Gastroesophageal sphincter (tissue), 4 donors: Measurements from ENCODE around the gene IL6. TPM values are rescaled to one million over a fixed set of nuclear protein-coding genes. Genes with fewer than 3 reads are reported as not detected.

ENCODE experiments used
- ATAC-seq: fragments of 150-250 bp; one replicate; pipeline ENCODE4 v1.9.1; 2016; ENCODE audit warnings: mild to moderate bottlenecking, moderate library complexity
- H3K27ac ChIP-seq, 4 donors: fragments of 200-600 bp; sonication (generic) in 3 of 4; 1 replicate in 3 of 4; 2 replicates in 1 of 4; pipeline ENCODE4 v1.5.1; 2016 to 2019
- H3K27me3 ChIP-seq: fragments of 200-600 bp; sonication (generic); one replicate; pipeline ENCODE4 v1.5.1; 2019
- H3K36me3 ChIP-seq, 2 donors: fragments of 200-600 bp; sonication (generic); one replicate each; pipeline ENCODE4 v1.5.1; 2019; ENCODE audit warnings: control low read depth in 1 of 2
- H3K4me1 ChIP-seq, 3 donors: fragments of 200-600 bp; sonication (generic); 1 replicate in 2 of 3; 2 replicates in 1 of 3; pipeline ENCODE4 v1.5.1; 2016 to 2019; ENCODE audit warnings: control low read depth in 2 of 3
- H3K4me3 ChIP-seq, 2 donors: fragments of 200-600 bp; sonication (generic); one replicate each; pipeline ENCODE4 v1.5.1; 2019; ENCODE audit warnings: mild to moderate bottlenecking in 1 of 2, moderate library complexity in 1 of 2
- H3K9me3 ChIP-seq, 3 donors: fragments of 200-600 bp; sonication (generic); one replicate each; pipeline ENCODE4 v1.5.1; 2017 to 2019; ENCODE audit warnings: control low read depth in 2 of 3
- EP300 ChIP-seq: sonication (generic); formaldehyde crosslinking; IDR thresholded peaks from one replicate; pipeline ENCODE4 v1.6.1; 2017; ENCODE audit warnings: antibody characterized with exemption, mild to moderate bottlenecking
- POLR2A ChIP-seq, 2 donors: fragments of 450-650 bp; IDR thresholded peaks; one replicate each; pipeline ENCODE4 v1.6.1; 2017; ENCODE audit warnings: antibody characterized with exemption in 2 of 2, mild to moderate bottlenecking in 2 of 2, moderate library complexity in 1 of 2
- POLR2AphosphoS5 ChIP-seq: sonication (generic); formaldehyde crosslinking; IDR thresholded peaks from one replicate; pipeline ENCODE4 v1.6.1; 2017; ENCODE audit warnings: antibody characterized with exemption
- WGBS, 2 donors: methylation state at CpG; one replicate each; pipeline ENCODE4 v1.1.5; 2018; ENCODE audit warnings: low coverage in 1 of 2; 5-methylcytosine and 5-hydroxymethylcytosine counted together
- total RNA-seq, 4 donors: library from RNA; depleted of rRNA; stranded (reverse); fragments of >200 nt; gene quantifications; one replicate each; pipeline ENCODE4 v1.1.0, GENCODE V29; 2016
- TF ChIP-seq, protein P1 (sequence below), 4 experiments: fragments of 200-600 bp in 2 of 4; fragments of 450-650 bp in 2 of 4; sonication (generic) in 1 of 4; IDR thresholded peaks; one replicate each; pipeline ENCODE4 v1.5.1; 2017 to 2019; ENCODE audit warnings: antibody characterized with exemption in 4 of 4, mild to moderate bottlenecking in 2 of 4, moderate library complexity in 2 of 4

IL6 gene
- total RNA-seq, 4 donors from 2014 or later = 0.85 to 27.9 TPM; not detected in 2

DNA sequence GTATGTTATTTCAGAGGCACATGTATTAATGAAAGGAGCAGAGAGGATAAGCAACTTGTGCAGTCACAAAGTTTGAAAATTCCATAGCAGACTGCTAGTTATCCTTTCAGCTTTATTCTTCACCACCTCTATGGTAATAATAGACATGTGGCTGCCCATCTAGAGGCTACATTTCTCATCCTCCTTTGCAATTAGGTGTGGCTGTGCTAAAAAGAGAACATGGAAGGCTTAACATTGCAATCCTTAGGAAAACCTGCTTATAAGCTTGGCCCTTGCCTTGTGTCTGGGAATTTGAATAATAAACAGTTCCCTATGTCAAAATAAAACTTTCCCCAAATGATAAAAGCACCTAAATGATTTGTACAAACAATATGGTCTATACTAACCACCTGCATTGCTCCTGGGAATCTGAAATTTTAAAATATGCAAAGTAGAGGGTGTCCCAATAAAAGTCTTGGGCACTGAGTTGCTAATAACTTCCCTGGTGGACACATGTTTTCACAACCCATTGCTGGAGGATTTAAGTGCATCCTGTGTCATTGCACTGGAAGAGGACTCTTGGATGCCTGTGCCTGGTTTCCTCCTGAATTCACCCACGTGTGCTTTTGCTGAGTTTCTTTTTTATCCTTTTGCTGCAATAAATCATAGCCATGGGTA lies 30.5 kb downstream of the IL6 start:
- Histone ChIP-seq H3K9me3 (peaks cover 0 to 10% (median 0%) of the 10 kb centered on the region in 3 donors), H3K4me3 (no peak overlapping the region), H3K27me3 (no peaks in the 10 kb centered on the region), H3K27ac (no peak overlapping the region), H3K4me1 (no peaks in the 10 kb centered on the region), H3K36me3 (no peaks in the 10 kb centered on the region)
- WGBS, 2 donors = 0 to 22% methylated on average over 1 of the region's 1 CpG
- TF ChIP-seq EP300 (no peak), POLR2AphosphoS5 (no peak), POLR2A (IDR thresholded peaks at IDR 0.05) (no peak)
- TF ChIP-seq, protein P1, sequence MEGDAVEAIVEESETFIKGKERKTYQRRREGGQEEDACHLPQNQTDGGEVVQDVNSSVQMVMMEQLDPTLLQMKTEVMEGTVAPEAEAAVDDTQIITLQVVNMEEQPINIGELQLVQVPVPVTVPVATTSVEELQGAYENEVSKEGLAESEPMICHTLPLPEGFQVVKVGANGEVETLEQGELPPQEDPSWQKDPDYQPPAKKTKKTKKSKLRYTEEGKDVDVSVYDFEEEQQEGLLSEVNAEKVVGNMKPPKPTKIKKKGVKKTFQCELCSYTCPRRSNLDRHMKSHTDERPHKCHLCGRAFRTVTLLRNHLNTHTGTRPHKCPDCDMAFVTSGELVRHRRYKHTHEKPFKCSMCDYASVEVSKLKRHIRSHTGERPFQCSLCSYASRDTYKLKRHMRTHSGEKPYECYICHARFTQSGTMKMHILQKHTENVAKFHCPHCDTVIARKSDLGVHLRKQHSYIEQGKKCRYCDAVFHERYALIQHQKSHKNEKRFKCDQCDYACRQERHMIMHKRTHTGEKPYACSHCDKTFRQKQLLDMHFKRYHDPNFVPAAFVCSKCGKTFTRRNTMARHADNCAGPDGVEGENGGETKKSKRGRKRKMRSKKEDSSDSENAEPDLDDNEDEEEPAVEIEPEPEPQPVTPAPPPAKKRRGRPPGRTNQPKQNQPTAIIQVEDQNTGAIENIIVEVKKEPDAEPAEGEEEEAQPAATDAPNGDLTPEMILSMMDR (IDR thresholded peaks at IDR 0.05) = no peak
- no peak for ATAC-seq

DNA sequence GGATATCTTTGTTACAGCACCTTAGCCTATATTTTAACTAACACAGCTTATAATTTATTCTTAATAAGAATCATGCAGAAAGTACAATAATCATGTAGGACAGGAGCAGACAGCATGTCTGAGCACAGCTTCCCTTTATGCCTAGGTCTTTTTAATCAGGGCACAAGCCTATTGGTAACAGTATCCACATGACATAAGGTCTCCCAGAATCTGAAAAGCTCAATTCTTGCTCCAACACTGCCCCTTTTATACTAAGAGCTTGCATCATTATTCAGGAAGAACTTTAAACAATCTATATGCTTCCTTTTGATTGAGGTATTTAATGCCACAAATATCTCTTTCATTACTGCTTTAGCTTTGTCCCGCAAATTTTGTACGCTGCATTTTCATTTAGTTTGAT lies 31.6 kb downstream of the IL6 start:
- peaks cover 0 to 10% (median 0%) of the 10 kb centered on the region in 3 donors for H3K9me3 ChIP-seq
- 90 to 92% methylated on average over 2 of the region's 2 CpGs for WGBS, 2 donors
- no peak overlapping the region for H3K4me3 ChIP-seq
- no peaks in the 10 kb centered on the region for H3K4me1 ChIP-seq
- H3K27me3 ChIP-seq = no peaks in the 10 kb centered on the region
- ATAC-seq = no peak
- TF ChIP-seq EP300 (no peak), POLR2AphosphoS5 (no peak), POLR2A (IDR thresholded peaks at IDR 0.05) (no peak)
- TF ChIP-seq, protein P1 (IDR thresholded peaks at IDR 0.05) = no peak
- no peaks in the 10 kb centered on the region for H3K36me3 ChIP-seq
- no peak overlapping the region for H3K27ac ChIP-seq

DNA sequence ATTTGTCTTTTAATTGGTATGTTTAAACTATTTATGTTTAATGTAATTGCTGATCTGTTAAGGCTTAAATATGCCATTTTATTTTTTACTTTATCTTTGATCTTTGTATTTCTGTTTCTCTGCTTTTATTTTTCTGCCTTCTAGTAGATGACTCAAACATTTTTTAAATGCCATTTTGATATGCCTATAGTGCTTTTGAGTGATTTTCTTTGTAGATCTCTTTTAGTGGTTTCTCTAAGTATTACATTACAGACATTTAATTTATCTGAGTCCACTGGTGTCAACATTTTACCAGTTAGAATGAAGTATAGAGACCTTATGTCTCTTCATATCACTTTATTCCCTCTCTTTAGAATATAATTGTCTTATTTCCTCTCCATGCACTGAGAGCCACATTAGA lies 32.7 kb downstream of the IL6 start:
- TF ChIP-seq, protein P1 (IDR thresholded peaks at IDR 0.05) = no peak
- TF ChIP-seq POLR2A (IDR thresholded peaks at IDR 0.05) = no peak
- no peak overlapping the region for H3K4me3 ChIP-seq
- no peak for ATAC-seq
- no peaks in the 10 kb centered on the region for H3K36me3 ChIP-seq
- no peak overlapping the region for H3K27ac ChIP-seq
- H3K4me1 ChIP-seq = no peaks in the 10 kb centered on the region
- H3K27me3 ChIP-seq = no peaks in the 10 kb centered on the region
- H3K9me3 ChIP-seq = peaks cover 0 to 10% (median 0%) of the 10 kb centered on the region in 3 donors

DNA sequence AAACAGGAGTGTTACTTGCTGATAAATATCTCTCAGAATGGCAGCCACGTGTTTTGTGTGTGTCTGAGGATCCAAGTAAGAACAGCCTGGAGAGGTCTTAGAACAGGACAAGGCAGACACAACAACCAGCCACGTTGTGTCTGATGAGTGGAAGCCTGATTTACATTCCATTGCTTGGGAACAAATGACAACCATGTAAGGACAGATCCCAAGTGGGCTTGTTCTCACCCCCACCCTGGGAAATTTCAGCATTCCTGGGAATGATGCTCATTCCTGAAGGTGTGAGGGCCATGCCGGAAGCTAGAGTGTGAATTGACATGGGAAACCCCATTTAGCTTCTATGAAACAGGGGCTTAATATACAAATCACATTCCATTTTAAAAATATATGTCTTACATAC lies 35.9 kb downstream of the IL6 start:
- Histone ChIP-seq H3K4me1 (no peaks in the 10 kb centered on the region), H3K9me3 (peaks cover 0 to 10% (median 0%) of the 10 kb centered on the region in 3 donors), H3K27ac (no peak overlapping the region), H3K36me3 (no peaks in the 10 kb centered on the region), H3K27me3 (no peaks in the 10 kb centered on the region), H3K4me3 (no peak overlapping the region)
- 52 to 66% methylated on average over 3 of the region's 3 CpGs for WGBS, 2 donors
- TF ChIP-seq POLR2AphosphoS5 (no peak), POLR2A (IDR thresholded peaks at IDR 0.05) (no peak), EP300 (no peak)
- TF ChIP-seq, protein P1 (IDR thresholded peaks at IDR 0.05) = no peak
- ATAC-seq = no peak

DNA sequence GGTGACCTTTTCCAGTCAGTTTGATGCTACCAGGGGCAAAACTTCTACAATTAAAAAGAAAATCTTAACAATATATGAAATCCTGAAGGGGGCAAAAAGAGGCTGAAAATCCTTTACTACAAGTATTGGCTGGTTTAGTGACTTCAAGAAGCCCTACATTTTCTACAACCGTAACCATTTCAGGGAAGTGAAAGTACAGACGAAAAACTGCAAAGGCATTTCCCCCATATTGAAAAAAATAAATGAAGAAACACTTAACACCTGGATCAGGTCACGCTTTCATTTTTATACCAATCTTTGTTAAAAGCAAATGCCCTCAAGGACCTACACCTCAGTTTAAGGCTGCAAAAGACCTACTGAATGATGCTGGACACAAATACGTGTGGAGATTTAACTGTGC lies 38.6 kb downstream of the IL6 start:
- H3K4me3 ChIP-seq = no peak overlapping the region
- ATAC-seq = no peak
- H3K4me1 ChIP-seq = no peaks in the 10 kb centered on the region
- H3K9me3 ChIP-seq = peaks cover 0 to 4% (median 0%) of the 10 kb centered on the region in 3 donors
- H3K27ac ChIP-seq = no peak overlapping the region
- no peaks in the 10 kb centered on the region for H3K27me3 ChIP-seq
- WGBS, 2 donors = 70 to 73% methylated on average over 4 of the region's 4 CpGs
- no peaks in the 10 kb centered on the region for H3K36me3 ChIP-seq
- TF ChIP-seq POLR2AphosphoS5 = no peak
- TF ChIP-seq, protein P1 (IDR thresholded peaks at IDR 0.05) = no peak
- TF ChIP-seq EP300 = no peak
- no peak for TF ChIP-seq POLR2A (IDR thresholded peaks at IDR 0.05)
